ENCODE data around the gene IL11RA.

GRCh38 chr9:34659592-34660253 lies 7.7 kb downstream of the IL11RA start:
- TF ChIP-seq CTCF (IDR thresholded peaks at IDR 0.05), result no peak
- TF ChIP-seq ZFX (IDR thresholded peaks at IDR 0.05; ENCODE audit: borderline replicate concordance), result no peak
